ENCODE data around the gene ZNRF3. TPM values are rescaled to one million over a fixed set of nuclear protein-coding genes. Genes with fewer than 3 reads are reported as not detected.

Gene ZNRF3
- total and polyA plus RNA-seq, 4 donors = 3.5 to 10.2 (median 6.9) TPM

GRCh38 chr22:28903080-28903479 lies 19.7 kb downstream of the ZNRF3 start:
- DNase-seq = peak; percentile 76 to 88 (median 80)
- no peaks in the 10 kb centered on the region for H3K9me3 ChIP-seq (ENCODE audit: control insufficient read depth in 4 of 4, insufficient read depth in 3 of 4, low read length in 3 of 4)
- no peaks in the 10 kb centered on the region for H3K36me3 ChIP-seq (ENCODE audit: control insufficient read depth in 4 of 4, insufficient read depth in 4 of 4, low read length in 4 of 4)
- peaks cover 6 to 52% (median 40%) of the 10 kb centered on the region in 5 donors for H3K4me1 ChIP-seq (ENCODE audit: control insufficient read depth in 5 of 5, insufficient read depth in 5 of 5, low read length in 5 of 5)
- no peak for ATAC-seq (ENCODE audit: insufficient read depth, low FRiP score)
- H3K9ac ChIP-seq (ENCODE audit: insufficient read depth in 1 of 2, low read length in 2 of 2) = peak overlapping the region in 1 of 2 donors; percentile 16
- no peaks in the 10 kb centered on the region for H3K27me3 ChIP-seq (ENCODE audit: control insufficient read depth in 3 of 3, insufficient read depth in 3 of 3, low read length in 2 of 3)
- WGBS, 2 donors = 67 to 84% methylated on average over 11 of the region's 11 CpGs
- no peak for TF ChIP-seq CTCF (IDR thresholded peaks at IDR 0.05; ENCODE audit: control extremely low read depth, extremely low read depth)
- H3K27ac ChIP-seq (ENCODE audit: low read depth in 1 of 2, low read length in 1 of 2) = peak overlapping the region in 1 of 2 donors; percentile 69
- no peak overlapping the region for H3K4me3 ChIP-seq

- Histone ChIP-seq H3K4me3 (no peak overlapping the region), H3K27me3 (ENCODE audit: control insufficient read depth in 3 of 3, insufficient read depth in 3 of 3, low read length in 2 of 3) (no peaks in the 10 kb centered on the region), H3K9me3 (ENCODE audit: control insufficient read depth in 4 of 4, insufficient read depth in 3 of 4, low read length in 3 of 4) (no peaks in the 10 kb centered on the region), H3K36me3 (ENCODE audit: control insufficient read depth in 4 of 4, insufficient read depth in 4 of 4, low read length in 4 of 4) (no peaks in the 10 kb centered on the region), H3K4me1 (ENCODE audit: control insufficient read depth in 5 of 5, insufficient read depth in 5 of 5, low read length in 5 of 5) (peaks cover 6 to 51% (median 40%) of the 10 kb centered on the region in 5 donors), H3K9ac (ENCODE audit: insufficient read depth in 1 of 2, low read length in 2 of 2) (peak overlapping the region in 1 of 2 donors; percentile 54), H3K27ac (ENCODE audit: low read depth in 1 of 2, low read length in 1 of 2) (peak overlapping the region in 1 of 2 donors; percentile 2)
- ATAC-seq (ENCODE audit: insufficient read depth, low FRiP score) (no peak), DNase-seq (peak; percentile 44 to 78 (median 61))
- WGBS, 2 donors = 69 to 85% methylated on average over 6 of the region's 6 CpGs
- no peak for TF ChIP-seq CTCF (IDR thresholded peaks at IDR 0.05; ENCODE audit: control extremely low read depth, extremely low read depth)
These were observed 20.4 kb downstream of the ZNRF3 start for GRCh38 chr22:28903729-28904128.

- no peak for TF ChIP-seq CTCF (IDR thresholded peaks at IDR 0.05; ENCODE audit: control extremely low read depth, extremely low read depth)
- peak overlapping the region in 1 of 2 donors; percentile 56 for H3K27ac ChIP-seq (ENCODE audit: low read depth in 1 of 2, low read length in 1 of 2)
- H3K4me1 ChIP-seq (ENCODE audit: control insufficient read depth in 5 of 5, insufficient read depth in 5 of 5, low read length in 5 of 5) = peaks cover 6 to 45% (median 38%) of the 10 kb centered on the region in 5 donors
- no peaks in the 10 kb centered on the region for H3K27me3 ChIP-seq (ENCODE audit: control insufficient read depth in 3 of 3, insufficient read depth in 3 of 3, low read length in 2 of 3)
- 41 to 60% methylated on average over 7 of the region's 7 CpGs for WGBS, 2 donors
- peak overlapping the region in 1 of 2 donors; percentile 54 for H3K9ac ChIP-seq (ENCODE audit: insufficient read depth in 1 of 2, low read length in 2 of 2)
- H3K9me3 ChIP-seq (ENCODE audit: control insufficient read depth in 4 of 4, insufficient read depth in 3 of 4, low read length in 3 of 4) = no peaks in the 10 kb centered on the region
- H3K4me3 ChIP-seq = no peak overlapping the region
- DNase-seq (peak; percentile 58 to 88 (median 85)), ATAC-seq (ENCODE audit: insufficient read depth, low FRiP score) (no peak)
- H3K36me3 ChIP-seq (ENCODE audit: control insufficient read depth in 4 of 4, insufficient read depth in 4 of 4, low read length in 4 of 4) = no peaks in the 10 kb centered on the region
These were observed 21.0 kb downstream of the ZNRF3 start for GRCh38 chr22:28904211-28904896.

Measured in lung (tissue), 12 donors.